ENCODE data around the gene AEBP1.

AEBP1 gene

DNA sequence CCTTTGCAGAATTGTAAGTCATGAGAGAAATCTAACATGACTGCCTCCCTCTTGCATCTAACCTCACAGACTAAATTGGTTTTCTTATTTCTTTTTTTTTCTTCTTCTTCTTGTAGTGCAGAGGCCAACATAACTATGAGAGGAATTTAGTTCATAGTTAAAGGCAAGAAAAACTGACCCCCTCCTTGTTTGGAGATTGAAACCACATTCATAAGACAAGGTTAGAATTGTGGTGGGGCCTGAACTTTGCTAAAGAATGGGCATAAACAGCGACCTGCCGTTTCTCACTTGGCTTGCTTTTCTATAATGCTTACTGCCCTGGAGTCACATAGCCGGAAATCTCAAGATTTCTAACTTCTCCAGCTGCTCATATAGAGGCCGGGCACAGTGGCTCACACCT, 19.4 kb upstream of the AEBP1 start:
- DNase-seq (ENCODE audit: low read depth in 3 of 3), result no peak

DNA sequence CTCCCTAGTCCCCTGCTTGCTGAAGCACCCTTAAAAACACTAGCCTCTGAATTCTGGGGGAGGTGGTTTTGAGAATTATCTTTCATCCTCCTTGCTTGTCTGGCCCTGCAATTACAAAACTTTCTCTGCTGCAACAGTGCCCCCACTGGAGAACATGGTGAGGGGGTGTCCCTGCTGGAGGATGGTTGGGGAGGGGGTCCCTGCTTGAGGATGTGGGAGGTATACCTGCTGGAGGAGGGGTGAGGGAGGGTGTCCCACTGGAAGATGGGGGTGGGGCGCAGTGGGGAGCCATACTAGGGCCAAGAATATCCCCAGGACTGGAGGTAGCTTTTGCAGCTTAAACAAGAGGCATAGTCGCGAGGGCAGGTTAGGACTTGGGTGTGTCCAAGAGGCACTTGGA, 18.6 kb upstream of the AEBP1 start:
- DNase-seq (ENCODE audit: low read depth in 3 of 3), result no peak

DNA sequence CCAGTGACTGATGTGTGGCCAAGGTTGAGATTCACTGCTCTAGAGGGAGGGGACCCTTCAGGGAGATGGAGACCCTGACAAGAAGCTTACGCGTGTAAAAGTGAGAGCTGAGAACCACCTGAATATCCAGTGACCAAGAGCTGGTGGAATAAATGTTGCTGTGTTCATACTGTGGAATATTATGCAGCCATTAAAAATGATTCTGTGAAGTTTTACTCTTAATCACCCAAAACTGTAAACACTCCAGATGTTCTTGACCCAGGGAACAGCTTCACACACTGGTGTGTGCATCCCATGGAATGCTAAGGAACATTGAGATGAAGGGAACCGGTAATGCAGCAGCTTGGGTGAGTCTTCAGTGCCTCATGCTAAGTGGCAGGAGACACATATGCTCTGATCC, 17.5 kb upstream of the AEBP1 start:
- DNase-seq (ENCODE audit: low read depth in 3 of 3), result no peak

DNA sequence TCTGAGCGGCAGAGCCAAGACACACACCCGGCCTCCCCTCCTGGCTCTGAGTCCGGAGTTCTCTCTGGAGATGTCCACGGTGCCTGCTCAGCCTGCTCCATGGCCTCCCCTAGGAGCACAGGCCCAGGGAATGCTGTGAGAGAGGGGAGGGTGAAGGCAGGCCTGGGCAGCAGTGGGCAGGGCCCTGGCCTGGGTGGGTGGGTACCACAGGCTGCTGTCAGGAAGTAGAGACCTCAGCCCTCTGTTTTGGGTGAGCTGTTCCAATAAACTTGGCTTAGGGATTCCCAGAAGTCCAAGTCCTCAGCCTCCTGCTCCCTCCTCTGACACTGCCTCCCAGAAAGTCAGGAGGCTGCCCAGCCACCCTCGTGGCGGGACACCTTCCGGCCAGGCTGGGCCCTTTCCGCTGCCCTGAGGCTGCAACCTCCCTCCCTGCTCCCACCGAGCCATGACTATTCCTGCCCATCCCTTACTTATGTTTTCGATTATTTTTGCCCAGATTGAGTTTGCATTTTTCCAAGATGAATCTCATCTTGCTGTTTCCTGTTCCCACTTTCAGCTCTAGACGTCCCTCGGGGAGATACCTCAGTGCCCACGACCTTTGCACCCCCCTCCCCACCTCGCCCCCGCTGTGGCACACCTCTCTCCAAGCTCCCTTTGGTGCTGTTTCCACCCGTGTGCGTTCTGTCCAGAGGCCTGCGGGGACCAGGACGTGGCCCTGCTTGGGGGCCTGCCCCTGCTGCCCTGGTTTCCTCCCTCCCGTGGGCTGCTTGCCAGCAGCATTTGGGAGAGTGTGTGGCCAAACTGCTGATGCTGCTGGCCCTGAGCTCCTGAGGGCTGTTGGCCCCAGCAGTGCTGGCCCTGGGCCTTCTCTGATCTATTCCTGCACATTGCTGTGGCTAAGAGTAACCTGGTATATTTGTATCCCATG, 16.0 kb upstream of the AEBP1 start:
- no peak for DNase-seq (ENCODE audit: low read depth in 3 of 3)

DNA sequence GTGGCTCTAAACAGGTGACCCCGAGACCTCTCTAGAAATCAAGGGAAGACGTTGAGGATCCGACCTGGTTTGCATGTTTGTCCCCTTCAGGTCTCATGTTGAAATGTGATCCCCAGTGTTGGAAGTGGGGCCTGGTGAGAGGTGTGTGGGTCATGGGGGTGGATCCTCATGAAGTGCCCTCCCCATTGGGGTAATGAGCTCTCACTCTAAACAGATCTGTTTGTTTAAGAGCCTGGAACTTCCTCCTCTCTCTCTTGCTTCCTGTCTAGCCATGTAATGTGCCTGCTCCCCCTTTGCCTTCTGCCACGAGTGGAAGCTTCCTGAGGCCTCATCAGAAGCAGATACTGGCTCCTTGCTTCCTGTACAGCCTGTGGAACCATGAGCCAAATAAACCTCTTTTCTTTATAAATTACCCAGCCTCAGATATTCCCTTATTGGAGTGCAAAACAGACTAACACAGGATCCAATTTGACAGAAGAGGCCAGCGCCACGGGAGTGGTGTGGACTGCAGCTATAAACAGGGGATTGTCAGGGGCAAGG, 11.0 kb upstream of the AEBP1 start:
- no peak for DNase-seq (ENCODE audit: low read depth in 3 of 3)

- no peak for DNase-seq (ENCODE audit: low read depth in 3 of 3)
Observed at GRCh38 chr7:44094365-44094764, 9.8 kb upstream of the AEBP1 start.

DNA sequence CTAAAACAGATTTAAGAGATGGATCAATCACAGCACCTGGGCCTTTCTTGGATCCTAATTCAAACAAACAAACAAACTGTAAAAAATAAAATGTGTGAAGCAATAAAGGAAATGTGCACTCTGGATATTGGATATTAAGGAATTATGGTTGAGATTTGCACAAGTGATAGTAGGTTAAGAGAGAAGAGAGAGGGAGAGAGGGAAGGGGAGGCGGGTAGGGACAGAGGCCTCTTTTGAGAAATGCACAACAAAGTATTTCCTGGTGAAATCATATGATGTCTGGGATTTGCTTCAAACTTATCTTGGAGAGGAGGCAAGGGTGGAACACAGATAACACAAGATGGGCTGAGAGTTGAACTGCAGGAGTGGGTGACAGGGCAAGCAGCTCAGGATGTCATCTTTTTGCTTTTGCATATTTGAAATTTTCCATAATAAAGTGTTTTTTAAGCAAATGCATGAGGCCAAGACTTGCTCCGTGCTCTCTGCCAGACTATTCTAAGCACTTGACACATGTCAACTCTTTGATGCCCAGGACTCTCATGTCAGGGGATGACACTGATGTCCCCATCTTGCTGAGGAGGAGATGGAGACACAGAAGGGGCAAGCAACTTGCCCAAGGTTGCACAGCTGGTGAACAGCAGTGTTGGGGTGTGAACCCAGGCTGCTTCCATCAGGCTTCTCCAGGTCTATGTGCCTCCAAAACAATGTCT, 9.1 kb upstream of the AEBP1 start:
- no peak for DNase-seq (ENCODE audit: low read depth in 3 of 3)

DNA sequence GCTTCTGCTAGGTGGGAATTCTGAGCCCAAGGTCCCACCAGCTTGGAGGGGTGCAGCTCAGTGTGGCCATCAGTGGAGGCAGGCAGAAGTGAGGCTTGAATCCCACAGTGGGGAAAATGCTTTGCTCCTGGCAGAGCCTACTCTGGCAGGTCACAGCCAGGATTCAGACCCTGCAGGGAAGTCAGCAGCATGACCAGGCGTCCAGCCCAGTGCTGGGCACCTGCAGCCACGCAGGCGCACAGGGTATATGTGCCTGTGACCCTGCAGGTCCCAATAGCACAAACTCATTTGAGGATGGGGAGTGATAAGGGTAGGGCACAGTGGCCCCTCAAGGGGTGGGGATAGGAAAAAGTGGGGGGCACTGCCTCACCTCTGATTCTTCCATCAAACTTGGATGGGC, 8.4 kb upstream of the AEBP1 start:
- DNase-seq (ENCODE audit: low read depth in 3 of 3), result no peak

DNA sequence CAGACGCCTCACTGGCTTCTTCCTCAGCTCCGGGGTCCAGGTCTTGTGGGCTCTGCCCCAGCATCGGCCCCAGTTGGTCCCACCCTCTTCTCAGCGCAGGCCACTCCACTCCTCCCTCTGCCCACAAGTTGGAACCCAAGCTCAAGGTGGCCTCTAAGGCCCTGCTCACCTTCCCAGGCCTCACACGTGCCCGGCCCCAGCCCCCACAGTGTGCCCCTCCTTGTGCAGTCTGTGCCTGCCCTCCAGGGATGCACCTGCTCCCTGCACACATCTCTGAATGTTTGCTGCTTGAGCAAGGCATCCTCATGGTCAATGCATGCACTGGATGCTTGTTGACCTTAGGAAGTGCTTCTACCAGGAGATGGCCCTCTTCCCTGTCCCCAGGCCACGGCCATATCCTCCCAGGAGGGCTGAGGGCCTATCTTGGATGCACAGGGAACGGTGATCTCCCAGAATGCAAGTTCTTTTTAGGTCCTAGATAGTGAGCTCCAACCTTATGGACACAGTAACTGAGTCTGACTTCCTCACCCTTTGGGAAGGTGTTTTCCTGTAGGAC, 7.7 kb upstream of the AEBP1 start:
- DNase-seq (ENCODE audit: low read depth in 3 of 3), result no peak

- no peak for DNase-seq (ENCODE audit: low read depth in 3 of 3)
Observed at GRCh38 chr7:44097064-44097932, 6.8 kb upstream of the AEBP1 start.

GRCh38 chr7:44098092-44099068, 5.8 kb upstream of the AEBP1 start:
- DNase-seq (ENCODE audit: low read depth in 3 of 3), result no peak

- DNase-seq (ENCODE audit: low read depth in 3 of 3), result no peak
Observed at GRCh38 chr7:44099669-44100068, 4.5 kb upstream of the AEBP1 start.

GRCh38 chr7:44100458-44101302, 3.5 kb upstream of the AEBP1 start:
- DNase-seq (ENCODE audit: low read depth in 3 of 3), result no peak

DNA sequence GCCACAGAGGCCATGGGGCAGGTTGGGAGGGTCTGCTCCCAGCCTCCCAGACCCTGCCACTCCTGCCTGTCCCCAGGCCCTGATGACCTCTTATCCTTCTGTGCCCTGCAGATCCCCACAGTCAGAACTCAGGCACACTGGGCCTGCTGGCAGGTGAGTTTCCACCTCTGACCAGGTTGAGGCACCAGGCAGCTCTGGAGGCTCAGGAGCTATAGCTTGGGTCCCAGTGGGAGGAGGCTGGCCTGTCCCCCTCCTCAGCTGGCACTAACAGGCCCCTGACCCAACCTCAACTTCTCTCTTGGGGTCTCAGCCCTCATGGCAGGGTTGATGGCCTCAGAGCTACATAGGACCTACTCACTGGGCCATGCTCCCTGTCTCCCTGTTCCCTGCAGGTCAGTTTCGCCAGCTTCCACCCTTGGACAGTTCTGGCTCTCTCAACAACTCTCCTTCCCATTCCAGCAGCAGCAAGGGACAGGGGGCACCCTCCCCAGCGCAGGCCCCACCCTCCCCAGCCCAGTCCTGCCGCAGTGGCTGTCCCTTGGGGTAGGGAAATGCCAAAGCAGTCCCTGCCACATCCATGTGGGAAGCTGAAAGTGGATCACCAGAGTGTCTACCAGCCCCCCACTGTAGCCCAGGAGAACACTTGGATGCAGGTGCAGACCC, 2.7 kb upstream of the AEBP1 start:
- DNase-seq (ENCODE audit: low read depth in 3 of 3), result no peak

GRCh38 chr7:44101966-44102845, 1.9 kb upstream of the AEBP1 start:
- no peak for DNase-seq (ENCODE audit: low read depth in 3 of 3)

DNA sequence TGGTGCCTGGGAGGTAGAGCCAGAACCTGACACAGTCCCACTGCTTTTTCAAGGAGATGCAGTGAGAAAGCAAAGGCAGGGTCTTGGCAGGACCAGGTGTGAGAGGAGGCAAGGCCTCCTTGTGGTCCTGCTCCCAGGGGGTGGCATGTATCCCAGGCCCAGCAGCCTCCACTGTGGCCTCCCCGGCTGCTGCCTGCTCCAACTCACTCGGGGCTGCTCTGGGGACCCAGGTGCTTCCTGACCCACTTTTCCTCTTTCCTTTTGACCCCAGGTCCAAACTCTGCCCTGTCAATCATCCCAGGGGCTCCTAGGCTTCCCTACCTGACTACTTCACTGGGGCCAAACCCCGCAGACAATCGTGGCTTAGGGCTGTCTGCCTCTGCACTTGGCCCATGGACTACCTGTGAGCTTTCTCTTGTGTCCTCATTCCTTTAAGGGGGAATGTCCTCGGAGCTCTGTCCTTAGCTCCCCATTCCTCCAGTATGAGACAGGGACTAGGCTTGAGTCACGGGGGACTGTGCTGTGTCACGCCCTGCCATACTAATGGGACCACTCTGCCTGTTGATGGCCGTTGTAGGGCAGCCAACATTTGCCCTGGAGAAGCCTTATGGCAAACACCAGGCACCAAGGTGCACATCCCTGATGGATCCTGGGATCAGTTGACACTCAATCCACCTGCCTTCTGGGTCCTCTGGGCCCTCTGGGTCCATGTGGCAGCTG, 1.1 kb upstream of the AEBP1 start:
- DNase-seq (ENCODE audit: low read depth in 3 of 3), result no peak

DNA sequence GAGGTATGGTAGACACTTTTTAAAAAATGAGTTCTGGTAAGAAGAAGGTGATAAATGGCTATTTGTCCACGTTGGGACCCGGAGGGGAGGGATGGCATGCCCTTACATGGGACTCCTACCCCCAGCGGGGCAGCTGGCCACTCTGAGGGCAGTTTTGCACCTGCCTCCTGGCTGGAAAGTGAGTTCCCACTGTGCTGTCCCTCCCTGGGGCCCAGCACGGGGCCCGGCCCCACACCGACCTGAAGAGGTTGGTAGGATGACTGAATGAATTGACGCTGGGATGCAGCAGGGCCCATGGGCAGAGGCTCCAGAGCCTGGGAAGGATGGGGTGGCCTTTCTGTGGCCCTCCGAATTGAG, 601 bp upstream of the AEBP1 start:
- no peak for DNase-seq (ENCODE audit: low read depth in 3 of 3)
